Omental fat pad (tissue), 4 donors: ENCODE results near the gene FANCE. TPM values are rescaled to one million over a fixed set of nuclear protein-coding genes. Genes with fewer than 3 reads are reported as not detected.

Source experiments
- ATAC-seq: fragments of 150-250 bp; one replicate; pipeline ENCODE4 v1.9.1; 2016; ENCODE audit warnings: mild to moderate bottlenecking, moderate library complexity; ENCODE audit not compliant: low FRiP score
- DNase-seq: peaks from one replicate; pipeline ENCODE4 v3.0.0-alpha.2; 2019; ENCODE audit warnings: low spot score
- total RNA-seq, 4 donors: library from RNA; depleted of rRNA; stranded (reverse); fragments of >200 nt; gene quantifications; one replicate each; pipeline ENCODE4 v1.1.0, GENCODE V29; 2016
- TF ChIP-seq, protein P1 (sequence below), 3 donors: fragments of 450-650 bp; IDR thresholded peaks; one replicate each; pipeline ENCODE4 v1.5.1; 2016 to 2017; ENCODE audit warnings: antibody characterized with exemption in 3 of 3, mild to moderate bottlenecking in 3 of 3, moderate library complexity in 2 of 3

The FANCE gene
- total RNA-seq, 4 donors from 2014 or later, result 1.9 to 9.6 (median 5.4) TPM

DNA sequence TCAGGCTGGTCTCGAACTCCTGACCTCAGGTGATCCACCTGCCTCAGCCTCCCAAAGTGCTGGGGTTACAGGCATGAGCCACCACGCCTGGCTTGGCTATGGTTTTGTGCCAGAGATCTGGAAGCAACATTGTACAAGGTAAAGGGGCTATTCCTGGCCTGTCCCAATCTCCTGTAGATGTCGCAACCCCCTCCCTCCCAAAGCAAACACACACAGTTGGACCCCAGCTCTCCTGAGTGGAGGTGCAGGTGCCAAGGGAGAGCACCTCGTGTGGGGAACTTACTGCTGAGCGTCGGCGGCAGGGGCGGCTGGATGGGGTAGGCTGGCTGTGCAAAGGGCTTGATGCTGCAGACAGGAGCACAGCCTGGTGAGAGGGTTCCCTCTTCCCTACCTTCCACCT lies 24.9 kb downstream of the FANCE start:
- DNase-seq (no peak), ATAC-seq (no peak)
- TF ChIP-seq, protein P1, sequence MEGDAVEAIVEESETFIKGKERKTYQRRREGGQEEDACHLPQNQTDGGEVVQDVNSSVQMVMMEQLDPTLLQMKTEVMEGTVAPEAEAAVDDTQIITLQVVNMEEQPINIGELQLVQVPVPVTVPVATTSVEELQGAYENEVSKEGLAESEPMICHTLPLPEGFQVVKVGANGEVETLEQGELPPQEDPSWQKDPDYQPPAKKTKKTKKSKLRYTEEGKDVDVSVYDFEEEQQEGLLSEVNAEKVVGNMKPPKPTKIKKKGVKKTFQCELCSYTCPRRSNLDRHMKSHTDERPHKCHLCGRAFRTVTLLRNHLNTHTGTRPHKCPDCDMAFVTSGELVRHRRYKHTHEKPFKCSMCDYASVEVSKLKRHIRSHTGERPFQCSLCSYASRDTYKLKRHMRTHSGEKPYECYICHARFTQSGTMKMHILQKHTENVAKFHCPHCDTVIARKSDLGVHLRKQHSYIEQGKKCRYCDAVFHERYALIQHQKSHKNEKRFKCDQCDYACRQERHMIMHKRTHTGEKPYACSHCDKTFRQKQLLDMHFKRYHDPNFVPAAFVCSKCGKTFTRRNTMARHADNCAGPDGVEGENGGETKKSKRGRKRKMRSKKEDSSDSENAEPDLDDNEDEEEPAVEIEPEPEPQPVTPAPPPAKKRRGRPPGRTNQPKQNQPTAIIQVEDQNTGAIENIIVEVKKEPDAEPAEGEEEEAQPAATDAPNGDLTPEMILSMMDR (IDR thresholded peaks at IDR 0.05), result no peak

DNA sequence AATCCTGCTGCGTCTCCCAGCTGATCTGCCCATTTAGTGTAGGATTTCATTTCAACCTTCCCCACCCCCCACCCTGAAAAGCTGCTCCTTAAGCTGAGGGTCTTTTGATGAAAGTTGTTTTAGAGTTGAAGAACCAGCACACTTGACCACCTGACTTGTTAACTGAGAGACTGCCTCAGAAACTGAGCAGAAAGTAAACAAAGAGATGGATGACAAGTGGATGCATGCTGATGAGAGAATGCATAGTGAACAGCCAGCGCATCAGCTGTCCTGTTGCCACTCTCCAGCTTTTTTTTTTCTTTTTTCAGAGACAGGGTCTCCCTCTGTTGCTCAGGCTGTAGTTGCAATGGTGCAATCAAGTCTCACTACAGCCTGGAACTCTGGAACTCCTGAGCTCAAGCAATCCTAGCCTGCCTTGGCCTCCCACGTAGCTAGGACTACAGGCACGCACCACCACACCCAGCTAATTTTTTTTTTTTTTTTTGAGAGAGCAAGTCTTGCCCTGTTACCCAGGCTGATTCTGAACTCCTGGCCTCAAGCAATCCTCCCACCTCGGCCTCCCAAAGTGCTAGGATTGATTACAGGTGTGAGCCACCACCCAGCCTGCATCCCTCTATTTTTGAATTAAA lies 25.5 kb downstream of the FANCE start:
- no peak for ATAC-seq
- DNase-seq, result no peak
- TF ChIP-seq, protein P1 (IDR thresholded peaks at IDR 0.05), result no peak

GRCh38 chr6:35478259-35478658 lies 26.1 kb downstream of the FANCE start:
- DNase-seq, result no peak
- TF ChIP-seq, protein P1 (IDR thresholded peaks at IDR 0.05), result no peak
- ATAC-seq, result no peak

- ATAC-seq (no peak), DNase-seq (no peak)
- TF ChIP-seq, protein P1 (IDR thresholded peaks at IDR 0.05), result no peak
These were observed 28.0 kb downstream of the FANCE start for GRCh38 chr6:35480176-35480575.

- no peak for ATAC-seq
- TF ChIP-seq, protein P1 (IDR thresholded peaks at IDR 0.05), result no peak
- DNase-seq, result no peak
These were observed 29.1 kb downstream of the FANCE start for GRCh38 chr6:35481226-35481625.

DNA sequence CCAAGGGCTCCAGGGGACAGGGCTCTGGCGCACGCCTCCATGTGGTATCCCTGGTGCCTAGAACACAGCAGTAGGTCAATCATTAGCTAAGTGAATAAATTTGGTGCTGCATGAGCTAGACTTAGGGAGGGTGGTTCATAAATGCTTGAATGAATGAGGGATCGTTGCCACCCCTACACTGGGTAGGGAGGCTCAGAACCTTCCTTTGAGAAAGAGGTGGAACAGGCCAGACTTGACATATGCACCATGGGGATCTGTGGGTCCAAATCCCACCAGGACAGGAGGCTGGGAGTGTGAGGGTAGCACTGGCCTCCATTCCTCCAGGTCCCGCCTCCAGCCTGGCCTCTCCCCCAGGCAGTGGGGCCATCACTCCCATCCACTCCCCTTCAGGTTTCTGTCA lies 30.9 kb downstream of the FANCE start:
- no peak for DNase-seq
- no peak for ATAC-seq
- TF ChIP-seq, protein P1 (IDR thresholded peaks at IDR 0.05), result no peak

DNA sequence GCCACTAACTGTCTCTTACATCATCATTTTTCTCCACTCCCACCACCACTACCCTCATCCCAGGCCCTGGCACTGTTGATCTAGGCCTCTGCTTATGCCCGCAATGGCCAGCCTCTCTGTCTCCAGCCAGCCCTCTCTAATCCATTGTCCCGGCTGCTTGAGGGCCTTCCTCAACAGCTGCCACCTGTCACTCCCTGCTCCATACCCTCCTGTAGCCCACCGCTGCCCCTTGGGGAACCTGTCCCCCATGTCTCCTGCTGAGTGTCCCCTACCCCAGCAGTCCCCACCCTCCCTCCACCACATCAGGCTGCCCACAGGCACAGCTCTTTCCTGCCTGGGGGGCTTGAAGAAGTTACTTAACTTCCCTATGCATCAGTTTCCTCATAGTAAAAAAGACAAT lies 31.4 kb downstream of the FANCE start:
- TF ChIP-seq, protein P1 (IDR thresholded peaks at IDR 0.05), result no peak
- no peak for ATAC-seq
- DNase-seq, result no peak
